Fibroblast of villous mesenchyme (primary cell): ENCODE data around the gene HOMER1. TPM values are rescaled to one million over a fixed set of nuclear protein-coding genes. Genes with fewer than 3 reads are reported as not detected.

Experiments used
- DNase-seq: peaks from one replicate; pipeline ENCODE4 v3.0.0-alpha.2; 2010; ENCODE audit warnings: low read depth
- H3K4me3 ChIP-seq: 2 replicates; pipeline ENCODE4 v1.5.1; 2011; ENCODE audit warnings: low read depth, mild to moderate bottlenecking, low read length
- total RNA-seq: library from RNA; depleted of rRNA; stranded (reverse); fragments of >200 nt; gene quantifications from 2 replicates; pipeline ENCODE4 v1.2.3, GENCODE V29; 2012
- TF ChIP-seq, protein P1 (sequence below): IDR thresholded peaks from 2 replicates; pipeline ENCODE4 v1.5.1; 2012; ENCODE audit warnings: low read depth, mild to moderate bottlenecking, low read length; ENCODE audit not compliant: insufficient read depth

The HOMER1 gene
- total RNA-seq, 1 donor = 15.5 TPM

GRCh38 chr5:79552984-79553383 lies 39.0 kb upstream of the HOMER1 start:
- DNase-seq = peak; percentile 72
- TF ChIP-seq, protein P1, sequence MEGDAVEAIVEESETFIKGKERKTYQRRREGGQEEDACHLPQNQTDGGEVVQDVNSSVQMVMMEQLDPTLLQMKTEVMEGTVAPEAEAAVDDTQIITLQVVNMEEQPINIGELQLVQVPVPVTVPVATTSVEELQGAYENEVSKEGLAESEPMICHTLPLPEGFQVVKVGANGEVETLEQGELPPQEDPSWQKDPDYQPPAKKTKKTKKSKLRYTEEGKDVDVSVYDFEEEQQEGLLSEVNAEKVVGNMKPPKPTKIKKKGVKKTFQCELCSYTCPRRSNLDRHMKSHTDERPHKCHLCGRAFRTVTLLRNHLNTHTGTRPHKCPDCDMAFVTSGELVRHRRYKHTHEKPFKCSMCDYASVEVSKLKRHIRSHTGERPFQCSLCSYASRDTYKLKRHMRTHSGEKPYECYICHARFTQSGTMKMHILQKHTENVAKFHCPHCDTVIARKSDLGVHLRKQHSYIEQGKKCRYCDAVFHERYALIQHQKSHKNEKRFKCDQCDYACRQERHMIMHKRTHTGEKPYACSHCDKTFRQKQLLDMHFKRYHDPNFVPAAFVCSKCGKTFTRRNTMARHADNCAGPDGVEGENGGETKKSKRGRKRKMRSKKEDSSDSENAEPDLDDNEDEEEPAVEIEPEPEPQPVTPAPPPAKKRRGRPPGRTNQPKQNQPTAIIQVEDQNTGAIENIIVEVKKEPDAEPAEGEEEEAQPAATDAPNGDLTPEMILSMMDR = no peak
- H3K4me3 ChIP-seq = no peak overlapping the region

DNA sequence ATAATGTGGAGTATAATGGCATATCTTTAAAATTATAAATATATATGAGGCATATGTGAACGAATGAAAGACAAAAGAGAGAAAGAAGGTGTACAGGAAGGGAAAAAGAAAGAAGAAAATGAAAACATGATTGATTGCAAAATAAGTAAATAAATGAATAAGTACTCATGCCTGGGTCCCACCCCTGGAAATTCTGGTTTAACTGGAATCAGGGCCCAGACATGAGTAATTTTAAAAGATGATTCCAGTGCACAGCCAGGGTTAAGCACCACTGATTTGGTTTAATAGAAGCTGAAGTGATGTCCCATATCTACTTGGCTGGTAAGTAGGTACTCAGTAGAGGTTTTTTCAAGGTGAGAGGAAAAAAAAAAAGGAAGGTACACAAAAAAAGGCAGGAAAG lies 34.0 kb upstream of the HOMER1 start:
- TF ChIP-seq, protein P1 = no peak
- DNase-seq = no peak
- no peak overlapping the region for H3K4me3 ChIP-seq

DNA sequence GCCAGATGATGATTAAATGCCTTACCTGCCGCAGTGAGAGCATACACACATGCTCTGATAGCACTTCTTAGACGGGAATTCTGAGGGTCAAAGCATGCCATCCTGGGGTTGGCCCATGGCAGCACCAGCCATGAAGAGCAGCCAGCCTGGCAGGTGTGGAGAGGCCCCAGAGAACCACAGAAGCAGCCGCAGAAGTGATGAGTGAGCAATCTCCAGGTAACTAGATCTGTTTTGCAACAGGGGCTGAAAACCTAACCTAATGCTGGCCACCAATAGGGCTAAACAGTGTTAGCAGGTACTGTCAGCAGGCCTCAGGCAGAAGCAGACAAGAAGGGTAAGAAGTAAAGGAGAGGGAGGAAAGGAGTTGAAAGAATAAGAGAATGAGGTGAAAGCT lies 33.5 kb upstream of the HOMER1 start:
- DNase-seq = no peak
- no peak overlapping the region for H3K4me3 ChIP-seq
- TF ChIP-seq, protein P1 = no peak

DNA sequence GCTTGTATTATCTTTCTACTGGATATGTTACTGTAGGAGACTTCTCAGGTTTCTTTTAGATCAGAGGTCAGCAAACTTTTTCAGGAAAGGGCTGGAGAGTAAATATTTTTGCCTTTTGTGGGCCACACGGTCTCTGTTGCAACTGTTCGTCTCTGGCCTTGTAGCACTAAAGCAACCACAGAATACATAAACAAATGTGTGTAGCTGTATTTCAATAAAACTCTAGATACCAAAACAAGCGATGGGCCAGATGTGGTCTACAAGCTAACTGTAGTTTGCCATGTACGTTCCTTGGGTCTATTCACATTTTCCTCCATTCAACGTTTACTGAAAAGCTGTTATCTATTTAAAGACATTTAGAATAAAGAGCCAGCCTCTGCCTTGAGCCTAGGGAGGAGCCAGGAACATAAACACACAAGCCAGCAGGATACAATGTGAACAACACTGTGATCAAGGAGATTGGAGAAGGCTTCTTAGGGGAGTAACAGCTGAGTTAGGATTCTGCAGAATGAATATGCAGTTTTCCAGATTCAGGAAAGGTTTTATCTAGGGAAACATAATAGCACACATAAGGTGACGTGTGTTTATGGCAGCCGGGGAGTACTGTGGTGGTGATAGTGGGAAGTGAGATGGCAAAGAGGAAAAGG lies 33.0 kb upstream of the HOMER1 start:
- TF ChIP-seq, protein P1 = no peak
- no peak overlapping the region for H3K4me3 ChIP-seq
- peak; percentile 94 for DNase-seq

GRCh38 chr5:79544131-79544530 lies 30.2 kb upstream of the HOMER1 start:
- TF ChIP-seq, protein P1 = no peak
- no peak for DNase-seq
- no peak overlapping the region for H3K4me3 ChIP-seq

- TF ChIP-seq, protein P1 = no peak
- no peak for DNase-seq
- no peak overlapping the region for H3K4me3 ChIP-seq
Measured at GRCh38 chr5:79540939-79541338, 27.0 kb upstream of the HOMER1 start.
